ENCODE results near the gene GULP1.

GULP1 gene

GRCh38 chr2:188245230-188245629 lies 46.4 kb upstream of the GULP1 start:
- Histone ChIP-seq H3K27me3 (ENCODE audit: insufficient read depth, low read length, poor library complexity) (no peaks in the 10 kb centered on the region), H3K9ac (ENCODE audit: low read depth, low read length) (no peak overlapping the region), H3K36me3 (ENCODE audit: insufficient read depth, low read length) (no peaks in the 10 kb centered on the region), H3K27ac (ENCODE audit: low read length) (no peak overlapping the region), H2AFZ (ENCODE audit: low read depth, low read length) (no peak overlapping the region), H3K4me2 (ENCODE audit: insufficient read depth, low read length) (no peak overlapping the region), H3K4me1 (ENCODE audit: insufficient read depth, low read length) (no peaks in the 10 kb centered on the region), H3K9me3 (ENCODE audit: insufficient read depth, low read length, severe bottlenecking) (no peaks in the 10 kb centered on the region), H4K20me1 (ENCODE audit: insufficient read depth, low read length) (no peaks in the 10 kb centered on the region), H3K4me3 (ENCODE audit: low read depth in 1 of 2, low read length in 2 of 2) (no peak overlapping the region), H3K79me2 (ENCODE audit: insufficient read depth, low read length) (no peaks in the 10 kb centered on the region)
- DNase-seq (no peak), ATAC-seq (ENCODE audit: insufficient read depth, low read depth) (no peak)
- no peak for TF ChIP-seq CTCF (IDR thresholded peaks at IDR 0.05; ENCODE audit: borderline replicate concordance, extremely low read depth, low read length, poor library complexity, severe bottlenecking)
- no peak for TF ChIP-seq EZH2 (IDR thresholded peaks at IDR 0.05; ENCODE audit: borderline replicate concordance, low read depth, low read length, severe bottlenecking)

- H3K27ac ChIP-seq (ENCODE audit: low read length) = no peak overlapping the region
- H3K4me3 ChIP-seq (ENCODE audit: low read depth in 1 of 2, low read length in 2 of 2) = no peak overlapping the region
- no peaks in the 10 kb centered on the region for H3K27me3 ChIP-seq (ENCODE audit: insufficient read depth, low read length, poor library complexity)
- no peaks in the 10 kb centered on the region for H3K4me1 ChIP-seq (ENCODE audit: insufficient read depth, low read length)
- ATAC-seq (ENCODE audit: insufficient read depth, low read depth) (no peak), DNase-seq (no peak)
- TF ChIP-seq EZH2 (IDR thresholded peaks at IDR 0.05; ENCODE audit: borderline replicate concordance, low read depth, low read length, severe bottlenecking) (no peak), CTCF (IDR thresholded peaks at IDR 0.05; ENCODE audit: borderline replicate concordance, extremely low read depth, low read length, poor library complexity, severe bottlenecking) (no peak)
- H3K9ac ChIP-seq (ENCODE audit: low read depth, low read length) = no peak overlapping the region
- no peak overlapping the region for H2AFZ ChIP-seq (ENCODE audit: low read depth, low read length)
- H3K79me2 ChIP-seq (ENCODE audit: insufficient read depth, low read length) = no peaks in the 10 kb centered on the region
- no peaks in the 10 kb centered on the region for H4K20me1 ChIP-seq (ENCODE audit: insufficient read depth, low read length)
- no peaks in the 10 kb centered on the region for H3K36me3 ChIP-seq (ENCODE audit: insufficient read depth, low read length)
- H3K9me3 ChIP-seq (ENCODE audit: insufficient read depth, low read length, severe bottlenecking) = no peaks in the 10 kb centered on the region
- no peak overlapping the region for H3K4me2 ChIP-seq (ENCODE audit: insufficient read depth, low read length)
These were observed 43.2 kb upstream of the GULP1 start for GRCh38 chr2:188248513-188248912.

GRCh38 chr2:188251034-188251433 lies 40.6 kb upstream of the GULP1 start:
- H3K4me2 ChIP-seq (ENCODE audit: insufficient read depth, low read length) = no peak overlapping the region
- H3K79me2 ChIP-seq (ENCODE audit: insufficient read depth, low read length) = no peaks in the 10 kb centered on the region
- H3K27ac ChIP-seq (ENCODE audit: low read length) = no peak overlapping the region
- no peaks in the 10 kb centered on the region for H3K27me3 ChIP-seq (ENCODE audit: insufficient read depth, low read length, poor library complexity)
- H3K4me3 ChIP-seq (ENCODE audit: low read depth in 1 of 2, low read length in 2 of 2) = no peak overlapping the region
- ATAC-seq (ENCODE audit: insufficient read depth, low read depth) = no peak
- H4K20me1 ChIP-seq (ENCODE audit: insufficient read depth, low read length) = no peaks in the 10 kb centered on the region
- H3K9ac ChIP-seq (ENCODE audit: low read depth, low read length) = no peak overlapping the region
- DNase-seq = no peak
- no peaks in the 10 kb centered on the region for H3K36me3 ChIP-seq (ENCODE audit: insufficient read depth, low read length)
- H2AFZ ChIP-seq (ENCODE audit: low read depth, low read length) = no peak overlapping the region
- H3K9me3 ChIP-seq (ENCODE audit: insufficient read depth, low read length, severe bottlenecking) = no peaks in the 10 kb centered on the region
- TF ChIP-seq CTCF (IDR thresholded peaks at IDR 0.05; ENCODE audit: borderline replicate concordance, extremely low read depth, low read length, poor library complexity, severe bottlenecking) = no peak
- TF ChIP-seq EZH2 (IDR thresholded peaks at IDR 0.05; ENCODE audit: borderline replicate concordance, low read depth, low read length, severe bottlenecking) = no peak
- H3K4me1 ChIP-seq (ENCODE audit: insufficient read depth, low read length) = no peaks in the 10 kb centered on the region

- Histone ChIP-seq H3K4me1 (ENCODE audit: insufficient read depth, low read length) (no peaks in the 10 kb centered on the region), H3K9ac (ENCODE audit: low read depth, low read length) (no peak overlapping the region), H3K9me3 (ENCODE audit: insufficient read depth, low read length, severe bottlenecking) (no peaks in the 10 kb centered on the region), H3K4me3 (ENCODE audit: low read depth in 1 of 2, low read length in 2 of 2) (no peak overlapping the region), H3K36me3 (ENCODE audit: insufficient read depth, low read length) (no peaks in the 10 kb centered on the region), H3K27me3 (ENCODE audit: insufficient read depth, low read length, poor library complexity) (no peaks in the 10 kb centered on the region), H3K27ac (ENCODE audit: low read length) (no peak overlapping the region), H4K20me1 (ENCODE audit: insufficient read depth, low read length) (no peaks in the 10 kb centered on the region), H3K79me2 (ENCODE audit: insufficient read depth, low read length) (no peaks in the 10 kb centered on the region), H2AFZ (ENCODE audit: low read depth, low read length) (no peak overlapping the region), H3K4me2 (ENCODE audit: insufficient read depth, low read length) (no peak overlapping the region)
- no peak for ATAC-seq (ENCODE audit: insufficient read depth, low read depth)
- TF ChIP-seq CTCF (IDR thresholded peaks at IDR 0.05; ENCODE audit: borderline replicate concordance, extremely low read depth, low read length, poor library complexity, severe bottlenecking) (no peak), EZH2 (IDR thresholded peaks at IDR 0.05; ENCODE audit: borderline replicate concordance, low read depth, low read length, severe bottlenecking) (no peak)
- no peak for DNase-seq
These were observed 35.3 kb upstream of the GULP1 start for GRCh38 chr2:188256420-188256819.

Data from DND-41 (cell line).